GM21528 (cell line): ENCODE data around the gene C2orf72.
"Not testable (repeated sequence)": the region's sequence is repeated elsewhere in the genome, so short reads cannot be mapped to it uniquely, and the experiment has no call there.

Source experiments
- ATAC-seq: cut with Tn5 transposase; IDR thresholded peaks from one replicate; pipeline ENCODE4 v1.9.1; 2021; ENCODE audit warnings: mild to moderate bottlenecking, moderate library complexity; ENCODE audit not compliant: unreplicated experiment, low FRiP score

The C2orf72 gene

GRCh38 chr2:231037202-231037730 lies at the start of gene C2orf72:
TSS of gene C2orf72 (plus strand) at chr2:231037523. CDS start at chr2:231037566, 43 bp downstream.
- ATAC-seq = no peak

GRCh38 chr2:230989731-230990130 lies 47.6 kb upstream of the C2orf72 start:
- no peak for ATAC-seq

- ATAC-seq = no peak
Observed at GRCh38 chr2:230990131-230990898, 47.0 kb upstream of the C2orf72 start.

GRCh38 chr2:230990899-230991150 lies 46.5 kb upstream of the C2orf72 start:
- no peak for ATAC-seq

GRCh38 chr2:230991598-230991997 lies 45.7 kb upstream of the C2orf72 start:
- no peak for ATAC-seq

- ATAC-seq = no peak
Observed at GRCh38 chr2:230995821-230996220, 41.5 kb upstream of the C2orf72 start, which contains the start of gene SPATA3. TSS of gene SPATA3 (plus strand) at chr2:230996121. CDS start at chr2:230996234, 113 bp downstream.

- no peak for ATAC-seq
Observed at GRCh38 chr2:230996661-230997060, 40.7 kb upstream of the C2orf72 start.

GRCh38 chr2:230998882-230999281 lies 38.4 kb upstream of the C2orf72 start:
- no peak for ATAC-seq

- no peak for ATAC-seq
Observed at GRCh38 chr2:230999477-230999876, 37.8 kb upstream of the C2orf72 start.

GRCh38 chr2:231000211-231000904 lies 37.0 kb upstream of the C2orf72 start:
- ATAC-seq = no peak

GRCh38 chr2:231001036-231001435 lies 36.3 kb upstream of the C2orf72 start:
- ATAC-seq = no peak

- ATAC-seq = no peak
Observed at GRCh38 chr2:231001921-231002320, 35.4 kb upstream of the C2orf72 start.

GRCh38 chr2:231002641-231003040 lies 34.7 kb upstream of the C2orf72 start:
- ATAC-seq = no peak

GRCh38 chr2:231003186-231003585 lies 34.1 kb upstream of the C2orf72 start:
- ATAC-seq = no peak

GRCh38 chr2:231004930-231005329 lies 32.4 kb upstream of the C2orf72 start:
- not testable (repeated sequence) for ATAC-seq

- no peak for ATAC-seq
Observed at GRCh38 chr2:231007286-231008098, 29.8 kb upstream of the C2orf72 start.

GRCh38 chr2:231008131-231008530 lies 29.2 kb upstream of the C2orf72 start:
- ATAC-seq = no peak

GRCh38 chr2:231009236-231009919 lies 27.9 kb upstream of the C2orf72 start:
- no peak for ATAC-seq

- no peak for ATAC-seq
Observed at GRCh38 chr2:231010201-231010730, 27.1 kb upstream of the C2orf72 start.

GRCh38 chr2:231011526-231011925 lies 25.8 kb upstream of the C2orf72 start:
- ATAC-seq = no peak
